WERI-Rb-1 (cell line): Measurements from ENCODE around the gene TMEFF1.

Source experiments
- DNase-seq: peaks from one replicate; pipeline ENCODE4 v3.0.0-alpha.2; 2020
- H3K27ac ChIP-seq: fragments of 250-450 bp; sonication (Bioruptor Pico); 2 replicates; pipeline ENCODE4 v1.5.1; 2020; ENCODE audit warnings: mild to moderate bottlenecking, moderate library complexity
- H3K27me3 ChIP-seq: fragments of 250-450 bp; sonication (Bioruptor Pico); 2 replicates; pipeline ENCODE4 v1.5.1; 2021; ENCODE audit warnings: mild to moderate bottlenecking, low read depth, moderate library complexity; ENCODE audit not compliant: insufficient read depth, severe bottlenecking
- H3K36me3 ChIP-seq: fragments of 250-450 bp; sonication (Bioruptor Pico); 2 replicates; pipeline ENCODE4 v1.5.1; 2020; ENCODE audit warnings: mild to moderate bottlenecking, moderate library complexity
- H3K4me3 ChIP-seq: 2 replicates; pipeline ENCODE4 v1.5.1; 2011; ENCODE audit warnings: low read depth, mild to moderate bottlenecking, control low read depth, low read length
- H3K9me3 ChIP-seq: fragments of 250-450 bp; sonication (Bioruptor Pico); 2 replicates; pipeline ENCODE4 v1.5.1; 2021; ENCODE audit warnings: mild to moderate bottlenecking, moderate library complexity; ENCODE audit not compliant: severe bottlenecking
- CTCF ChIP-seq: IDR thresholded peaks from 2 replicates; pipeline ENCODE4 v1.5.1; 2011; ENCODE audit warnings: low read depth, mild to moderate bottlenecking, control low read depth, inconsistent platforms, low read length

TMEFF1 gene

DNA sequence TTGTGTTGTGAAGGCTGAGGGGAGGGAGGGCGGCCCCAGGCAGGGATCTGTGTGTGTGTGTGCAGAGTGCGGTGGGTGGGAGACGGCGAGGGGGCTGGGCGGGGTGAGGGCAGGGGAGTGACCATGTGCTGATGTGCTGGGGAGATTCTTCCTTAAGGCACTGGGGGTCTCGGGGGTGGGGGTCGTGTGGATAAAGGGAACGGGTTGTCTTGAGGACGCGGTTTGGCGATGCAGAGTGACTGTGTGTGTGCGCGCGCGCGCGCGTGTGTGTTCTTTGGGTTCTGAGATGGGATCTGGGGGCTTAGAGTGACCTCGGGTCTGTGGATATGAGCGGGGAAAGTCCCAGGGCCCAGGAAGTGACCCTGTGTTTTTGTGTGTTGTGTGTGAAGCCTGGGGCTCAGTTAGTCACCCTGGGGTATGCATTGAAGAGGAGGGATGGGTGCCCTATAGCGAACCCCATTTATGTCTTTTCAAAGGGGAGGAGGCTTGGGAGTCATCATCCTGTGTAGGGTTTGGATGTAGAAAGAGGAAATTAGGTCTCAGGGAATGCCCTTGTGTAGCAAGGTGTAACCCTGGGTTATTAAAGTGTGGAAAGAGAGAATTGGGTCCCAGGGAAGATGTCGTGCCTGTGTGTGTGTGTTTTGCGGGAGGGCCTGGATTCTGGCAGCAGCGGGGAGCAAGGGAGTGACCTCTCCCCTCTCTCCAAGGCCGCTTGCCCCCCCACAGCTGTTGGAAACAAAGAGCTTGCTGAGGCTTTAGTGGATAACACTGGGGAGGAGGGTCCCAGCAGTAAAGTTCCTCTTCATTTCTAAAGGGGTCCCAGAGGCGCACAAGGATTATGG lies 1.4 kb downstream of the TMEFF1 start:
- Histone ChIP-seq H3K9me3 (no peaks in the 10 kb centered on the region), H3K27me3 (no peaks in the 10 kb centered on the region), H3K36me3 (peaks cover 4% of the 10 kb centered on the region), H3K4me3 (peak overlapping the region; percentile 88), H3K27ac (peak overlapping the region; percentile 84)
- DNase-seq = peak; percentile 47
- no peak for TF ChIP-seq CTCF

- Histone ChIP-seq H3K36me3 (peaks cover 4% of the 10 kb centered on the region), H3K27me3 (no peaks in the 10 kb centered on the region), H3K4me3 (peak overlapping the region; percentile 88), H3K9me3 (no peaks in the 10 kb centered on the region), H3K27ac (no peak overlapping the region; the same call in 1 of the 2 replicates)
- TF ChIP-seq CTCF = no peak
- DNase-seq = no peak
Measured at GRCh38 chr9:100474924-100475276, 2.0 kb downstream of the TMEFF1 start.

- peaks cover 4% of the 10 kb centered on the region for H3K36me3 ChIP-seq
- H3K4me3 ChIP-seq = no peak overlapping the region
- H3K27me3 ChIP-seq = no peaks in the 10 kb centered on the region
- H3K9me3 ChIP-seq = no peaks in the 10 kb centered on the region
- TF ChIP-seq CTCF = no peak
- no peak for DNase-seq
- H3K27ac ChIP-seq = no peak overlapping the region
Measured at GRCh38 chr9:100477241-100477640, 4.3 kb downstream of the TMEFF1 start.

DNA sequence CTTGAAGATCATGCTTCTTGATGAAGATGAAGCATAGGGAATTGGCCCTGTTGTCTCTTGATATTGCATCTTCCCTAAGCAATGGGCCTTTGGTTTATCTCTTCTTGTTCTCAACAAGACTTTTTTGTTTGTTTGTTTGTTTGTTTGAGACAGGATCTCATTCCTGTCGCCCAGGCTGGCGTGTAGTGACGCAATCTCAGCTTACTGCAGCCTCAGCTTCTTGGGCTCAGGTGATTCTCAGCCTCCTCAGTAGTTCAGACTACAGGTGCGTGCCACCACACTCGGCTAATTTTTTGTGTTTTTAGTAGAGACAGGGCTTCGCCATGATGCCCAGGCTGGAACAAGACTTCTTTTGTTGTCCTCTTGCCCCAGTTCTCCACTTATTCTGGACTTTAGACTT lies 5.2 kb downstream of the TMEFF1 start:
- no peaks in the 10 kb centered on the region for H3K9me3 ChIP-seq
- no peak for TF ChIP-seq CTCF
- no peak overlapping the region for H3K27ac ChIP-seq
- DNase-seq = no peak
- H3K4me3 ChIP-seq = no peak overlapping the region
- H3K36me3 ChIP-seq = peaks cover 4% of the 10 kb centered on the region
- no peaks in the 10 kb centered on the region for H3K27me3 ChIP-seq

- Histone ChIP-seq H3K9me3 (no peaks in the 10 kb centered on the region), H3K4me3 (no peak overlapping the region), H3K27ac (no peak overlapping the region), H3K27me3 (no peaks in the 10 kb centered on the region), H3K36me3 (no peaks in the 10 kb centered on the region)
- no peak for TF ChIP-seq CTCF
- no peak for DNase-seq
Measured at GRCh38 chr9:100479820-100480219, 6.9 kb downstream of the TMEFF1 start.

DNA sequence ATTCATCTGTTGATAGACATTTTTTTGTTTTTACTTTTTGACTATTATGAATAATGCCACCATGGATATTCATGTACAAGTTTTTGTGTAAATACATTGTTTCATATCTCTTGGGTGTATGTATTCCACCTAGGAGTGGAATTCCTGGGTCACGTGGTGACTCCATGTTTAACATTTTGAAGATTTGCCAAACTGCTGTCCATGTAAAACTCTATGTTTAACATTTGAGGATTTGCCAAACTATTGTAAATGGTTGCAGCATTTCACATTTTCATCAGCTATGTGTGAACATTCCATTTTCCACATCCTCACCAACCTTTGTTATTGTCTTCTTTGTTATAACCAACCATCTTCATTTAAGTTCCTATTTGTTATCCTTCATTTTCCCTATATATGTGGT lies 12.2 kb downstream of the TMEFF1 start:
- H3K9me3 ChIP-seq = no peaks in the 10 kb centered on the region
- H3K27me3 ChIP-seq = no peaks in the 10 kb centered on the region
- no peak overlapping the region for H3K4me3 ChIP-seq
- H3K36me3 ChIP-seq = no peaks in the 10 kb centered on the region
- no peak for DNase-seq
- H3K27ac ChIP-seq = no peak overlapping the region
- TF ChIP-seq CTCF = no peak
